ELF-1 (cell line): ENCODE results near the gene RTN4RL1.

ENCODE experiments used
- DNase-seq: peaks from one replicate; pipeline ENCODE4 v3.0.0-alpha.2; 2016; ENCODE audit warnings: low read depth, low spot score

RTN4RL1 gene

GRCh38 chr17:2025220-2025621 lies at the start of gene RTN4RL1:
RTN4RL1 (minus strand) TSS chr17:2025334; CDS start chr17:2024865, 469 bp downstream.
- DNase-seq, result peak; percentile 46

- DNase-seq, result no peak
Measured at GRCh38 chr17:2074919-2075318, 49.8 kb upstream of the RTN4RL1 start.

GRCh38 chr17:2071455-2072281 lies 46.5 kb upstream of the RTN4RL1 start:
- DNase-seq, result no peak

- no peak for DNase-seq
Measured at GRCh38 chr17:2071024-2071385, 45.9 kb upstream of the RTN4RL1 start.

- DNase-seq, result no peak
Measured at GRCh38 chr17:2070241-2071023, 45.3 kb upstream of the RTN4RL1 start.

- DNase-seq, result peak; percentile 66
Measured at GRCh38 chr17:2068519-2069051, 43.5 kb upstream of the RTN4RL1 start.

GRCh38 chr17:2068031-2068518 lies 42.9 kb upstream of the RTN4RL1 start:
- DNase-seq, result peak; percentile 71

- no peak for DNase-seq
Measured at GRCh38 chr17:2067608-2068024, 42.5 kb upstream of the RTN4RL1 start.

GRCh38 chr17:2067048-2067561 lies 42.0 kb upstream of the RTN4RL1 start:
- no peak for DNase-seq

- DNase-seq, result no peak
Measured at GRCh38 chr17:2065949-2066400, 40.8 kb upstream of the RTN4RL1 start.

- DNase-seq, result peak; percentile 85
Measured at GRCh38 chr17:2064980-2065785, 40.0 kb upstream of the RTN4RL1 start.

GRCh38 chr17:2064520-2064971 lies 39.4 kb upstream of the RTN4RL1 start:
- no peak for DNase-seq

- no peak for DNase-seq
Measured at GRCh38 chr17:2064147-2064489, 39.0 kb upstream of the RTN4RL1 start.

GRCh38 chr17:2063261-2064146 lies 38.4 kb upstream of the RTN4RL1 start:
- DNase-seq, result no peak

- DNase-seq, result no peak
Measured at GRCh38 chr17:2062571-2063183, 37.5 kb upstream of the RTN4RL1 start.

- DNase-seq, result no peak
Measured at GRCh38 chr17:2061441-2061958, 36.4 kb upstream of the RTN4RL1 start.

- no peak for DNase-seq
Measured at GRCh38 chr17:2060681-2061440, 35.7 kb upstream of the RTN4RL1 start.

- no peak for DNase-seq
Measured at GRCh38 chr17:2060385-2060658, 35.2 kb upstream of the RTN4RL1 start.
